H1 (cell line): ENCODE measurements around the gene TPMT. TPM values are rescaled to one million over a fixed set of nuclear protein-coding genes. Genes with fewer than 3 reads are reported as not detected.

Experiments
- ASH2L ChIP-seq: fragments of 200-600, 300-600 bp; sonication (generic); IDR thresholded peaks from one replicate; pipeline ENCODE4 v1.7.1; 2017; ENCODE audit warnings: low read length
- CHD1 ChIP-seq: IDR thresholded peaks from 2 replicates; pipeline ENCODE4 v1.6.1; 2012; ENCODE audit warnings: low read depth, low read length, improper control_type of control experiment
- CREB1 ChIP-seq: IDR thresholded peaks from 2 replicates; pipeline ENCODE4 v1.6.1; 2012; ENCODE audit warnings: inconsistent platforms
- KDM1A ChIP-seq: fragments of 200-600, 300-600 bp; sonication (generic); IDR thresholded peaks from 2 replicates; pipeline ENCODE4 v1.7.1; 2016; ENCODE audit warnings: mild to moderate bottlenecking, low read length, borderline replicate concordance
- SIX5 ChIP-seq: IDR thresholded peaks from 2 replicates; pipeline ENCODE4 v1.6.1; 2011; ENCODE audit warnings: mild to moderate bottlenecking, low read depth, low read length
- TAF1 ChIP-seq: IDR thresholded peaks from 2 replicates; pipeline ENCODE4 v1.6.1; 2011; ENCODE audit warnings: mild to moderate bottlenecking, low read depth, low read length
- TCF12 ChIP-seq: IDR thresholded peaks from 2 replicates; pipeline ENCODE4 v1.6.1; 2011; ENCODE audit warnings: low read depth, mild to moderate bottlenecking, low read length
- TEAD4 ChIP-seq: IDR thresholded peaks from 2 replicates; pipeline ENCODE4 v1.6.1; 2012; ENCODE audit warnings: low read depth, low read length, inconsistent platforms, mixed read lengths
- polyA plus RNA-seq, 7 experiments: library from polyadenylated mRNA; depleted of rRNA in 3 of 7; stranded (reverse) in 5 of 7; unstranded in 2 of 7; fragments of >200 nt in 5 of 7; fragments of 200-250 nt in 2 of 7; gene quantifications; 1 replicate in 5 of 7; 2 replicates in 1 of 7; 4 replicates in 1 of 7; pipeline versions ENCODE4 v1.2.1 to v1.2.3, GENCODE V29; 2011 to 2013; ENCODE audit warnings: missing spikeins in 2 of 7, mixed read lengths in 2 of 7
- total RNA-seq: library from RNA; stranded (reverse); fragmentation: NEBNext Ultra II Directional; extraction: Animal tissue kit (Norgen Biotek cat#: 25700); gene quantifications from 2 replicates; pipeline ENCODE4 v1.2.1, GENCODE V29; 2021

Gene TPMT
- total and polyA plus RNA-seq, 2 of the 8 experiments (the other 6 are each of a cell fraction or from before 2014, with no cell fraction given), result 12.3 to 17.2 TPM

GRCh38 chr6:18122128-18123093 lies 32.5 kb downstream of the TPMT start, which contains the start of gene NHLRC1 (continued):
- TF ChIP-seq SIX5 (no peak), CREB1 (peak; percentile 91), KDM1A (peak; percentile 81; the same call in 1 of the 2 replicates), TCF12 (no peak), CHD1 (no peak), TEAD4 (peak; percentile 60; the same call in 1 of the 2 replicates), TAF1 (no peak; the same call in 1 of the 2 replicates), ASH2L (peak; percentile 75)
